ENCODE data around the gene NRIP1.

DNA sequence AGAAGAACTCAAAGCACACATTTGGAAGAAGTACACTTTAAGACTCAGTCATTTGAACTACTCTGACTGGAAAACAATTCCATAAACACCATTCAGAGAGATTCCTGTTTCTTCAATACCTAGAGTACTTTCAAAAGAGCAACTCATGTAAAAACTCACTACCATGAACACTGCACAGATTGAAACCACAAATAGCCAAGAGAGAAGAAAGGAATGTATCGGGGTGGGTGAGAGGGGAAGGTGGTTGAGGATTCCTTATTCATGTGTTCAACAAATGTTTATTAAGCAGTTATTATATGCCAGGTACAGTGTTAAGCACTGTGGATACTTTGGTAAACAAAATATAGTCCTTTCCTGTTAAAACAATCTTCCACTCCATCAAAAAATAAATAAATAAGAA is 64.7 kb downstream of the NRIP1 start:
- TF ChIP-seq, protein P1, sequence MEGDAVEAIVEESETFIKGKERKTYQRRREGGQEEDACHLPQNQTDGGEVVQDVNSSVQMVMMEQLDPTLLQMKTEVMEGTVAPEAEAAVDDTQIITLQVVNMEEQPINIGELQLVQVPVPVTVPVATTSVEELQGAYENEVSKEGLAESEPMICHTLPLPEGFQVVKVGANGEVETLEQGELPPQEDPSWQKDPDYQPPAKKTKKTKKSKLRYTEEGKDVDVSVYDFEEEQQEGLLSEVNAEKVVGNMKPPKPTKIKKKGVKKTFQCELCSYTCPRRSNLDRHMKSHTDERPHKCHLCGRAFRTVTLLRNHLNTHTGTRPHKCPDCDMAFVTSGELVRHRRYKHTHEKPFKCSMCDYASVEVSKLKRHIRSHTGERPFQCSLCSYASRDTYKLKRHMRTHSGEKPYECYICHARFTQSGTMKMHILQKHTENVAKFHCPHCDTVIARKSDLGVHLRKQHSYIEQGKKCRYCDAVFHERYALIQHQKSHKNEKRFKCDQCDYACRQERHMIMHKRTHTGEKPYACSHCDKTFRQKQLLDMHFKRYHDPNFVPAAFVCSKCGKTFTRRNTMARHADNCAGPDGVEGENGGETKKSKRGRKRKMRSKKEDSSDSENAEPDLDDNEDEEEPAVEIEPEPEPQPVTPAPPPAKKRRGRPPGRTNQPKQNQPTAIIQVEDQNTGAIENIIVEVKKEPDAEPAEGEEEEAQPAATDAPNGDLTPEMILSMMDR (IDR thresholded peaks at IDR 0.05; ENCODE audit: low read depth, low read length, poor library complexity, severe bottlenecking): no peak
- TF ChIP-seq EZH2phosphoT487 (IDR thresholded peaks at IDR 0.05; ENCODE audit: borderline replicate concordance, low read length): no peak

Data from DOHH2 (cell line).